Activated CD8-positive, alpha-beta memory T cell treated with anti-CD3 and anti-CD28 coated beads for 48 hours (primary cell): ENCODE data around the gene PLSCR1.

ENCODE experiments used
- DNase-seq, 3 experiments: peaks; one replicate each; pipeline ENCODE4 v3.0.0-alpha.2; 2020; ENCODE audit warnings: low read depth in 2 of 3, low spot score in 2 of 3

The PLSCR1 gene, protein sequence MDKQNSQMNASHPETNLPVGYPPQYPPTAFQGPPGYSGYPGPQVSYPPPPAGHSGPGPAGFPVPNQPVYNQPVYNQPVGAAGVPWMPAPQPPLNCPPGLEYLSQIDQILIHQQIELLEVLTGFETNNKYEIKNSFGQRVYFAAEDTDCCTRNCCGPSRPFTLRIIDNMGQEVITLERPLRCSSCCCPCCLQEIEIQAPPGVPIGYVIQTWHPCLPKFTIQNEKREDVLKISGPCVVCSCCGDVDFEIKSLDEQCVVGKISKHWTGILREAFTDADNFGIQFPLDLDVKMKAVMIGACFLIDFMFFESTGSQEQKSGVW

DNA sequence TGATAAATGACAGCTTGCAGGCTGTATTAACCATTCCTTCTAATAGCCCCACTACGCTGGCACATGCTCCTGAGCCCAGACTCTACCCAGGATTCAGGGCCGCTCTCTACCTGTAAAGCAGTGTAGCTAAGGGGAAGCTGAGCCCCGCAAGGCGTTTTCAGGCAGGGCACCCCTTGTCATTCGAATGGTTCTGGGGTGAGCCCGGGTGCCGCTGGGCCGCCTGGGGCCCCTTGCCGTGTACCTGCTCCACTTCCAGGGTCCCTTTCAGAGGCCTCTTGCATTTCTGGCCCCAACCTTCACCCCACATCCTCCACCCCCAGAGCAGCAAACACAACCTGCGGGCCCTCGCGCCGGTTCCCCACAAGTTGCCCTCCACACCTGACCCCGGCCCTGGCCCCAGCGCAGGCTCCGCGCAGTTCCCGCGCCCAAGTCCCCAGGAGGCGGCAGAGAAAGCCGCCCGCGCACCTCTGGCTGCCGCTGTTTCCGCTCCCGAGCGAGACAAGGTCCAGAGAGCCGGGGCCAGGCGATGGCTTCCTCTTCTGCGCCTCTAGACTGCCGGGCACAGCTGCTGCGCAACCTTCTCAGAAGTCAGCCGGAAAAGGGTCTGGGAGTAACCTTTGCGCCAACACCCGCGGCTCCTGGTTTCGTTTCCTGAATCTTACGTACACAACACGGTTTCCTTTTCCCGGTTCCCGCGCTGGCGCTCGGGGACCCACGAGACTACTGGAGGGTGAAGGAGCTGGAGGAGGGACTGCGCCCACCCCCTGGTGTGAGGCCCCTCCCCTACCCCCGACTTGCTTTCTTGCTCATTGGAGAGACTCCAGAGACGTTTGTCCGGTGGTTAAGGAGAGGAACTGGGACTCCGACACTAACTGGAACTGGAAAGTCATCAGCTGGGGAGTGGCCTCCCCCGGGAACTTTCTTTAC lies at the start of gene PLSCR1:
Gene PLSCR1 (minus strand): TSS at position 606 of the 927 bp plus-strand sequence. CDS start 8,055 bp downstream, outside the sequence.
- DNase-seq, result peak; percentile 48 to 64 (median 52)

GRCh38 chr3:146593776-146594175 lies 49.4 kb upstream of the PLSCR1 start:
- no peak for DNase-seq

DNA sequence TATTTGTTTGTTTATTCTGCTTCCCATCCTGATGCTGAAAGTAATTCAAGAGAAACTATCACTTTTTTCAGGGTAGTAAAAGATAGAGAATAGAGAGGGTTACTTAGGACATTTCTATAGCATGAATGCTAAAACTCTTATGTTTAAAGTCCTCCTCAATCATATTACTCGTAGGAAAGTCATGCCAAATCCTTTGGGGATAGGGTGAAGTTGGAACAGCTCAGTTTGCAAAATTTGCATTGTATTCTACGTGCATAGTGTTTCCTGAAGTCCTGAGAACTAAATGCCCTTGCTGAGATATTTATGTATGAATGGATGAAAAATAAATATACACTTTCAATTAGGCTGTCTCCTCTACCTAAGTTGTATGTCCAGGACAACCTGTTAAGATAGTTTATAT lies 46.1 kb upstream of the PLSCR1 start:
- no peak for DNase-seq

- DNase-seq, result no peak
Measured at GRCh38 chr3:146589899-146590508, 45.6 kb upstream of the PLSCR1 start.

DNA sequence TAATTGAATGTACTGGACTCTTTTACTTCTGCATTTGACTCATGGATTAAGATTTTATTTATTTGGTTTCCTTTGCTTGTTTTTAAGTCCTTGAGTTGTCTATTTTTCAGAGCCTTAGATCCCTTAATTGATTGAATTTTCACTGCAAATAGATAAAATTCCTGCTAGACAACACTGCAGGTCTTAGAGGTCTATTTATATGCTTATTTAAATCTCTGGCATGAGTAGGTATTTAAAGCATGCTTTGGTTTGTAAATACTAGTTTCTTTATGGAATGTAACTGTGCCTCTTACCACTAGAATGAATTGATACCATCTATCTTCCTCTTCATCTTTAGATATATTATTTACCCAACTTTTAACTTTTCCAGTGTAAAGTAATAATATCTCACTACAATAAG lies 40.7 kb upstream of the PLSCR1 start:
- no peak for DNase-seq

GRCh38 chr3:146581951-146582467 lies 37.6 kb upstream of the PLSCR1 start:
- DNase-seq, result no peak

DNA sequence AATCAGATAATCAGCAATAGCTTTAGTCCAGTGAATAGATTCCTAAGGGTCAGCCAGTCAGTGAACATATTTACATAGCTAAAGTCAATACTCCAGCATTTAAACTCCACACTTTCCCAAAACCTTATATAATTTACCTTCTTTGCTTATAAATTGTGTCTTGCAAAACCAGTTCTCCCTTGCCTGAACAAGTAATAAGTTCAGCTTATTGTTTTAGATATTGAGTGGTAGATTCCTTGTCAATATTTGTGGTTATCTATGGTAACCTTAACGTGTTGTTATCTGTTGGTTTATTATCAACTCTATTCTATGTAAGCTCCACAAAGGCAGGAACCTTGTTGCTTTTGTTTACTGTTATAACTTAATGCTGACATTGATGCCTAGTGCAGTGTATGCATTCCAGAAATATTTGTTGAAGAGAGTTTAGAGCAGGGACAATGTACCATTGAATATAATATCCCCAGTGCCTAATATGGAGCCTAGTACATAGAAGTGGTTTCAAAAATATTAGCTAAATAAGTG lies 36.7 kb upstream of the PLSCR1 start:
- no peak for DNase-seq

DNA sequence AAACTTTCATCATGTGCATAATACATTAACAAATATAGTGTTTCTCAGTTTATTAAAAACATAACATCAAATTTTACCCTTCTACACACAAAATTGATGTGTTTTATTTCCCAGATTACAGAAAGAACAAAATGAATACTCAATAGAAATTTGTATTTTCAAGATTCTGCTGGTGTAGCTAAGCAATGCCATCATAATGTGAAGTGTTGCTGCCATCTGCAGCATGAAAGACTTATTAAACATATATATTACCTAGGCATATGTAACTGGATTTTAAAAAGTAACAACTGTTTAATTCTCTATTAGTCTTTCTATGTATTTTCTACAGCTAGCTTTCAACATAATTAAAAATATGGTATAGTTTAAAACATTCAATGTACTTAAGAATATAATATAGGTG lies 33.3 kb upstream of the PLSCR1 start:
- no peak for DNase-seq

- no peak for DNase-seq
Measured at GRCh38 chr3:146575636-146576035, 31.2 kb upstream of the PLSCR1 start.

DNA sequence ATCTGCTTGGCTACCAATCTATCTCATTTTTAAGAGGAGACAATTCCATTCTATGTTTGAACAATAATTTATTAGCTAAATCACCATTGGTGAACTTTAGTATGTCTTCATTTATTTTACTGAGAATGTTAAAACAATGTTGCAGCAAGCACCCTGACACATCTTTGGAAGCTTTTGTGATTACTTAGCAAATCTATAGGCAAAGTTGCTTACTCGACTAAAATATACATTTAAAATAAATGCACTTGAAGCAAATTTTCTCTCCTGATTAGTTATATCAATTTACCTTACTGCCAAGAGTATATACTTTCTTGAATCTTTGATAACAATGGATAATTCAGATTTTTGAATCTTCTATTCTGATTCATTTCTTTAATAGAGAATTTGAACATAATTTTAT lies 29.8 kb upstream of the PLSCR1 start:
- DNase-seq, result no peak

DNA sequence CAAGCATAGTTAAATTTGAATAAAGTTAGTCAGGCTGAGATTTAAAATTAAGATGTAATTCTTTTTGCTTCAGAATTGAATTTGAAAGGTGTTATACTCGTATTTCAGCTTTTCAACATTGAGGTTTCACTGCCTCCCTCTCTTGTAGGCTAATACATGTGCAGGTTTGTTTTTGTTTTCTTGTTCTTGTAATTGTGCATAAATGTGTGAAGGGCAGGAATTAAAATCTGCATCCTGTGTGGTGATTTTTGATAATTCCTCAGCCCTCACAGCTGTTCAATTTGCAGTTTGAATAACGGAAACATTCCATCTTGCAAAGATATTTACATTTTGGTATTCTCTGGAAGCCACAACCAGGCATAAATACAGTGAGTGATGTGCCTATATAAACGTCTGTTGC lies 24.9 kb upstream of the PLSCR1 start:
- DNase-seq, result no peak

DNA sequence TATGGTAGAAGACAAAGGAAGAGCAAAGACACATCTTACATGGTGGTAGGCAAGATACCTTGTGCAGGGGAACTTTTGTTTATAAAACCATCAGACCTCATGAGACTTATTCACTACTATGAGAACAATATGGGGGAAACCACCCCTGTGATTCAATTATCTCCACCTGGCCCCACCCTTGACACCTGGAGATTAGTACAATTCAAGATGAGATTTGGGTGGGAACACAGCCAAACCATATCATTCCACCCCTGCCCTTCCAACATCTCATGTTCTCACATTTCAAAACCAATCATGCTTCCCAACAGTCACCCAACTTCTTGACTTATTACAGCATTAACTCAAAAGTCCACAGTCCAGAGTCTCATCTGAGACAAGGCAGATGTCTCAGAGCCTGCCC lies 21.7 kb upstream of the PLSCR1 start:
- no peak for DNase-seq

- DNase-seq, result no peak
Measured at GRCh38 chr3:146561879-146562278, 17.5 kb upstream of the PLSCR1 start.

DNA sequence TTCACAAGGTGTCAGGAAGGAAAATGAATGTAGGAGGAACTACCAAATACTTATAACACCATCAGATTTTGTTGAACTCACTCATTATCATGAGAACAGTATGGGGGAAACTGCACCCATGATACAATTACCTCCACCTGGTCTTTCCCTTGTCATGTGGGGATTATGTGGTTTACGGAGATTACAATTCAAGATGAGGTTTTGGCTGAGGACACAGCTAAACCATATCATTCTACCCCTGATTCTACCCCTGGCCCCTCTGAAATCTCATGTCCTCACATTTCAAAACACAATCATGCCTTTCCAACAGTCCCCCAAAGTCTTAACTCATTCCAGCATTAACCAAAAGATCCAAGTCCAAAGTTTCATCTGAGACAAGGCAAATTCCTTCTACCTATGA lies 17.1 kb upstream of the PLSCR1 start:
- no peak for DNase-seq

- no peak for DNase-seq
Measured at GRCh38 chr3:146560678-146561077, 16.3 kb upstream of the PLSCR1 start.

- no peak for DNase-seq
Measured at GRCh38 chr3:146559388-146559787, 15.0 kb upstream of the PLSCR1 start.

- DNase-seq, result no peak
Measured at GRCh38 chr3:146558781-146559180, 14.4 kb upstream of the PLSCR1 start.

DNA sequence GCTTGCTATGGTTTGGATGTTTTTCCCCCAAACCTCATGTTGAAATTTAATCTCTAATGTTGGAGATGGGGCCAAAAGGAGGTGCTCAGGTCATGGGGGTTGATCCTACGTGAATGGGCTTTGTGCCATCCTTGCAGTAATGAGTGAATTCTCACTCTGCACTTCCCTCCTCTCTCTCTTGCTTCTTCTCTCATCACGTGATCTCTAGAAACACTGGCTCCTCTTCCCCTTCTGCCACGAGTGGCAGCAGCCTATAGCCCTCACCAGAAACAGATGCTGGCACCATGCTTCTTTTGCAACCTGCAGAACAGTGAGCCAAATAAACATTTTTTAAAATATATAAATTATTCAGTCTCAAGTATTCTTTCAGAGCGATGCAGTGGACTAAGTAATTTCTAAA lies 13.3 kb upstream of the PLSCR1 start:
- no peak for DNase-seq

- no peak for DNase-seq
Measured at GRCh38 chr3:146555311-146555710, 10.9 kb upstream of the PLSCR1 start.

GRCh38 chr3:146554151-146554760 lies 9.8 kb upstream of the PLSCR1 start:
- DNase-seq, result no peak
